ENCODE data around the gene RNF130. TPM values are rescaled to one million over a fixed set of nuclear protein-coding genes. Genes with fewer than 3 reads are reported as not detected.

The RNF130 gene
- total and polyA plus RNA-seq, 7 donors = 34.3 to 144 (median 64.1) TPM

GRCh38 chr5:179955062-179955461, 116.5 kb downstream of the RNF130 start:
- Histone ChIP-seq H3K4me3 (no peak overlapping the region), H3K9me3 (no peaks in the 10 kb centered on the region), H3K27ac (no peak overlapping the region), H3K36me3 (peaks cover 0 to 35% (median 3%) of the 10 kb centered on the region in 4 donors), H3K27me3 (no peaks in the 10 kb centered on the region), H3K4me1 (no peaks in the 10 kb centered on the region)
- DNase-seq = no peak
- TF ChIP-seq, protein P1, sequence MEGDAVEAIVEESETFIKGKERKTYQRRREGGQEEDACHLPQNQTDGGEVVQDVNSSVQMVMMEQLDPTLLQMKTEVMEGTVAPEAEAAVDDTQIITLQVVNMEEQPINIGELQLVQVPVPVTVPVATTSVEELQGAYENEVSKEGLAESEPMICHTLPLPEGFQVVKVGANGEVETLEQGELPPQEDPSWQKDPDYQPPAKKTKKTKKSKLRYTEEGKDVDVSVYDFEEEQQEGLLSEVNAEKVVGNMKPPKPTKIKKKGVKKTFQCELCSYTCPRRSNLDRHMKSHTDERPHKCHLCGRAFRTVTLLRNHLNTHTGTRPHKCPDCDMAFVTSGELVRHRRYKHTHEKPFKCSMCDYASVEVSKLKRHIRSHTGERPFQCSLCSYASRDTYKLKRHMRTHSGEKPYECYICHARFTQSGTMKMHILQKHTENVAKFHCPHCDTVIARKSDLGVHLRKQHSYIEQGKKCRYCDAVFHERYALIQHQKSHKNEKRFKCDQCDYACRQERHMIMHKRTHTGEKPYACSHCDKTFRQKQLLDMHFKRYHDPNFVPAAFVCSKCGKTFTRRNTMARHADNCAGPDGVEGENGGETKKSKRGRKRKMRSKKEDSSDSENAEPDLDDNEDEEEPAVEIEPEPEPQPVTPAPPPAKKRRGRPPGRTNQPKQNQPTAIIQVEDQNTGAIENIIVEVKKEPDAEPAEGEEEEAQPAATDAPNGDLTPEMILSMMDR (IDR thresholded peaks at IDR 0.05) = no peak
- no peak for TF ChIP-seq EP300 (IDR thresholded peaks at IDR 0.05)
- intact Hi-C loops (cut with DNase I) = no loop called here
- 92% methylated on average over 6 of the region's 6 CpGs for WGBS, 2 donors

DNA sequence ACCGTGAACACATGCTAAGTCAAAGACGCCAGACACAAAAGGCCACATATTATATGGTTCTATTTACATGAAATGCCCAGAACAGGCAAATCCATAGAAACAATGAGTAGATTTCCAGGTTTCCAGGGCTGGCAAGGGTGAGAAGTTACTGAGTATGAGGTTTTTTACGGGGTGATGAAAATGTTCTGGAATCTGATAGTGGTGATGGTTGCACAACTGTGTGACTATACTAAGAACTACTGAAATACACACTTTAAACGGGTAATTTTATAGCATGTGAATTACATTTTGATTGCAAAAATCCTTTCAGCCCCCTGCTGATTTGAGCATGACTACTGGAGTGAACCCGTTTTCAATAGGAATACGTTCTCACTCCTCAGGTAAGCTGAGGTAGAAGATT, 117.1 kb downstream of the RNF130 start:
- DNase-seq = no peak
- 90 to 91% methylated on average over 6 of the region's 6 CpGs for WGBS, 2 donors

GRCh38 chr5:179953987-179954386, 117.6 kb downstream of the RNF130 start:
- WGBS, 2 donors = 93 to 98% methylated on average over 4 of the region's 4 CpGs
- intact Hi-C loops (cut with DNase I) = no loop called here
- Histone ChIP-seq H3K9me3 (no peaks in the 10 kb centered on the region), H3K36me3 (peaks cover 0 to 35% (median 3%) of the 10 kb centered on the region in 4 donors), H3K4me1 (no peaks in the 10 kb centered on the region), H3K27me3 (no peaks in the 10 kb centered on the region), H3K27ac (no peak overlapping the region), H3K4me3 (no peak overlapping the region)
- TF ChIP-seq EP300 (IDR thresholded peaks at IDR 0.05) (no peak), POLR2A (IDR thresholded peaks at IDR 0.05) (no peak), POLR2AphosphoS5 (IDR thresholded peaks at IDR 0.05) (no peak)
- TF ChIP-seq, protein P1 (IDR thresholded peaks at IDR 0.05) = no peak
- DNase-seq = no peak

More for the DNA sequence above, 117.1 kb downstream of the RNF130 start:
- Histone ChIP-seq H3K27ac (no peak overlapping the region), H3K27me3 (no peaks in the 10 kb centered on the region), H3K4me1 (no peaks in the 10 kb centered on the region), H3K36me3 (peaks cover 0 to 35% (median 3%) of the 10 kb centered on the region in 4 donors), H3K4me3 (no peak overlapping the region), H3K9me3 (no peaks in the 10 kb centered on the region)
- TF ChIP-seq POLR2AphosphoS5 (IDR thresholded peaks at IDR 0.05) (no peak), EP300 (IDR thresholded peaks at IDR 0.05) (no peak), POLR2A (IDR thresholded peaks at IDR 0.05) (no peak)
- TF ChIP-seq, protein P1 (IDR thresholded peaks at IDR 0.05) = no peak
- intact Hi-C loops (cut with DNase I) = no loop called here

GRCh38 chr5:179936976-179937681, 134.4 kb downstream of the RNF130 start:
- intact Hi-C loops (cut with DNase I) = no loop called here
- no peak for DNase-seq
- Histone ChIP-seq H3K9me3 (no peaks in the 10 kb centered on the region), H3K27me3 (no peaks in the 10 kb centered on the region), H3K36me3 (no peaks in the 10 kb centered on the region), H3K4me1 (no peaks in the 10 kb centered on the region), H3K27ac (no peak overlapping the region), H3K4me3 (no peak overlapping the region)
- WGBS, 2 donors = 93 to 96% methylated on average over 13 of the region's 13 CpGs
- TF ChIP-seq, protein P1 (IDR thresholded peaks at IDR 0.05) = no peak
- no peak for TF ChIP-seq POLR2A (IDR thresholded peaks at IDR 0.05)
- TF ChIP-seq POLR2AphosphoS5 (IDR thresholded peaks at IDR 0.05) = no peak
- TF ChIP-seq EP300 (IDR thresholded peaks at IDR 0.05) = no peak
